SJSA1 (cell line): Measurements from ENCODE around the gene ITM2C. TPM values are rescaled to one million over a fixed set of nuclear protein-coding genes. Genes with fewer than 3 reads are reported as not detected.

ENCODE experiments used
- DNase-seq, 2 experiments: peaks; one replicate each; pipeline ENCODE4 v3.0.0-alpha.2; 2015 to 2020; ENCODE audit warnings: low spot score in 2 of 2, low read depth in 1 of 2
- H3K27ac ChIP-seq: fragments of 250-450 bp; sonication (Bioruptor Pico); 2 replicates; pipeline ENCODE4 v1.5.1; 2020; ENCODE audit warnings: mild to moderate bottlenecking, moderate library complexity
- H3K27me3 ChIP-seq: fragments of 250-450 bp; sonication (Bioruptor Pico); replicated peaks from 2 replicates; pipeline ENCODE4 v1.5.1; 2020; ENCODE audit warnings: mild to moderate bottlenecking, moderate library complexity
- H3K36me3 ChIP-seq: fragments of 250-450 bp; sonication (Bioruptor Pico); 2 replicates; pipeline ENCODE4 v1.5.1; 2020; ENCODE audit warnings: mild to moderate bottlenecking
- H3K4me1 ChIP-seq: fragments of 250-450 bp; sonication (Bioruptor Pico); replicated peaks from 2 replicates; pipeline ENCODE4 v1.6.1; 2021; ENCODE audit warnings: mild to moderate bottlenecking
- H3K4me3 ChIP-seq: fragments of 250-450 bp; sonication (Bioruptor Pico); 2 replicates; pipeline ENCODE4 v1.5.1; 2020; ENCODE audit warnings: mild to moderate bottlenecking
- H3K9me3 ChIP-seq: fragments of 250-450 bp; sonication (Bioruptor Pico); replicated peaks from 2 replicates; pipeline ENCODE4 v1.5.1; 2020; ENCODE audit warnings: mild to moderate bottlenecking
- total RNA-seq: library from RNA; depleted of rRNA; stranded (reverse); fragments of >200 nt; shearing (Covaris generic); gene quantifications from 2 replicates; pipeline ENCODE4 v1.2.3, GENCODE V29; 2014

Gene ITM2C
- total RNA-seq, 1 experiment from 2014 or later: 216 TPM

- DNase-seq: no peak
- H3K36me3 ChIP-seq: peaks cover 23% of the 10 kb centered on the region
- H3K4me1 ChIP-seq: no peaks in the 10 kb centered on the region
- H3K4me3 ChIP-seq: no peak overlapping the region
- no peaks in the 10 kb centered on the region for H3K9me3 ChIP-seq
- no peaks in the 10 kb centered on the region for H3K27me3 ChIP-seq
- no peak overlapping the region for H3K27ac ChIP-seq
Measured at GRCh38 chr2:230881840-230882239, 17.1 kb downstream of the ITM2C start.

DNA sequence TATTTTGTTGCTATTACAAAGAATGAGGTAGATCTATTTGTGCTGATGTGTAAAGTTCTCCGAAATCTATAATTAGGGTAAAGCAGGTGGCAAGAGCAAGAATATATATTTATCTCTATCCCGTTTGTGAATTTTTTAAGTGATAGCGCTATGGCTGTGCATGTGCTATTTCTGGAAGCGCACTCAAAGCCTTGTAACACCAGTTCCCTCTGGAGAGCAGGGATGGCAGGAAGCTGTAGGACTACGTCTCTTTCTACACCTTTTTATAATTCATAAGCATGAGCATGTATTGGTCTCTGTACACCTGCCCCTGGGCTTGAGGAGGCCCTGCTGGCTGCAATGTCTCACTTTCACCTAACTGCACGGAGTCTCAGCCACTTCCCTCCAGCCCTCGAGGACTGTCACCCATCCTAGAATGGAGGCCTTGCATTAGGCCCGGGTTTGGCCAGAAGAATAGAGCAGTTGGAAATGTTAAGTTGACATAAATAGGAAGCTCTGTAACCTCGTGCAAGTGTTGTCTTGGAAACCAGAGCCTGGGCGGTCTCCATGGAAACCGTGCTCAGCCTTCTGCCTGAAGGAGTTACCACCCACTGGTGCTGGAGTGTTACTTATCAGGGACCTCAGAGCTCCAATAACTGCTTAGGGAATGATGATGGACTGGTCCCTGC, 20.9 kb downstream of the ITM2C start:
- Histone ChIP-seq H3K27ac (no peak overlapping the region), H3K27me3 (no peaks in the 10 kb centered on the region), H3K9me3 (no peaks in the 10 kb centered on the region), H3K36me3 (no peaks in the 10 kb centered on the region), H3K4me1 (peaks cover under 1% of the 10 kb centered on the region; the same call in 1 of the 2 replicates), H3K4me3 (no peak overlapping the region)
- DNase-seq: no peak

GRCh38 chr2:230886206-230886605, 21.5 kb downstream of the ITM2C start:
- Histone ChIP-seq H3K9me3 (no peaks in the 10 kb centered on the region), H3K4me3 (no peak overlapping the region), H3K4me1 (peaks cover 7% of the 10 kb centered on the region), H3K36me3 (no peaks in the 10 kb centered on the region), H3K27ac (no peak overlapping the region), H3K27me3 (no peaks in the 10 kb centered on the region)
- no peak for DNase-seq

DNA sequence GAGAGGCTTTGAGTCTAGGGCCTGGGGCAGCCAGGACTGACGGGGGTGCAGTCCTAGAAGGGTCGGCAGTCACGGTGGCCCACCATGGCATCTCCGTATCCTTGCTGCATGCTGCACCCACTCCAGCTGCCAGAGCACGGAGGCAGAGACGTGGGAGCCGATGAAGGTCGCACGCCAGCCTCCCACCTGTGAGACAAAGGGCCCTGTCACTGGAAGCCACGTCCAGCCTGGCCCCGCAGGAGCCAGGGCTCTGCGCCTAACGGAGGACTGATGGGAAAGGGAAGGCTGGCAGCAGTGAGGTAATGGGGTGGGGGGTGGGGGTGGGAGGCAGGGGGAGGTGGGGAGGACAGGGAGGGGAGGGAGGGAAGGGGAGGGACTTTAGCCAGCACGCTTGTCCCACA, 21.9 kb downstream of the ITM2C start:
- Histone ChIP-seq H3K27ac (no peak overlapping the region), H3K27me3 (no peaks in the 10 kb centered on the region), H3K4me3 (no peak overlapping the region), H3K4me1 (peaks cover 12% of the 10 kb centered on the region), H3K36me3 (no peaks in the 10 kb centered on the region), H3K9me3 (no peaks in the 10 kb centered on the region)
- DNase-seq: no peak

DNA sequence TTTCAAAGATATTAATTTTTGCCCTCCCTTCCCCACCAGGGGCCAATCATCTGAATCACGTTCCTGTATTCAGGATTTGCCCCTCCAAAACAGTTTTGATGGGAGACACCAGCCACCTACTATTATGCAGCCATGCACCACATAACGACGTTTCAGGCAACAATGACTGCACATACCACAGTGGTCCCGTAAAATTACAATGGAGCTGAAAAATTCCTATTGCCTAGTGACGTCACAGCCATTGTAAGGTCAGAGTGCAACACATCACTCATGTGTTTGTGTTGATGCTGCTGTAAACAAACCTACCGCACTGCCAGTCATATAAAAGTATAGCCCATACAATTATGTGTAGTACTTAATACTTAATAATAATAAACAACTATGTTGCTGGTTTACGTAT, 22.6 kb downstream of the ITM2C start:
- H3K36me3 ChIP-seq: no peaks in the 10 kb centered on the region
- H3K4me3 ChIP-seq: no peak overlapping the region
- peaks cover 12% of the 10 kb centered on the region for H3K4me1 ChIP-seq
- DNase-seq: no peak
- no peaks in the 10 kb centered on the region for H3K9me3 ChIP-seq
- no peaks in the 10 kb centered on the region for H3K27me3 ChIP-seq
- H3K27ac ChIP-seq: no peak overlapping the region

GRCh38 chr2:230888824-230889400, 24.2 kb downstream of the ITM2C start:
- H3K27me3 ChIP-seq: no peaks in the 10 kb centered on the region
- H3K36me3 ChIP-seq: no peaks in the 10 kb centered on the region
- H3K4me1 ChIP-seq: peaks cover 24% of the 10 kb centered on the region
- no peak for DNase-seq
- H3K9me3 ChIP-seq: no peaks in the 10 kb centered on the region
- H3K4me3 ChIP-seq: no peak overlapping the region
- no peak overlapping the region for H3K27ac ChIP-seq

- DNase-seq: no peak
- H3K4me1 ChIP-seq: peaks cover 34% of the 10 kb centered on the region
Measured at GRCh38 chr2:230889911-230890601, 25.3 kb downstream of the ITM2C start.

DNA sequence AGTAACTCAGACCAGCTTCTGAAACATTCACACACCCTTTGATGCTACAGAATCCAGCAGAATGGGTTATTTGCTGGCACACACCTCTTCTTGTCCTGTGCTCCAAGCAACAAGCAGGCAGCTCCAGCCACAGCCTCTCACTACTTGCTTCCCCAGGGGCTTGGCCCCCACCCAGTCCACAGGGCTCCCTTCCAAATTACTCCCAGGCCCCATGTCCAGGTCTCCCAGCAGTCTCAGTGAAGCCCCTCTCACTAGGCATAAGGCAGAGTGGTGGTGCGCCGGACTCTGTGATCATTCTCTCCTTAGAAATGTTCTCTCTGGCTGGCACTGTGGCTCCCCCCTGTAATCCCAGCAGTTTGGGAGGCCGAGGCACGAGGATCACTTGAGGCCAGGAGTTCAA, 25.9 kb downstream of the ITM2C start:
- DNase-seq: no peak
- H3K4me3 ChIP-seq: no peak overlapping the region
- no peaks in the 10 kb centered on the region for H3K27me3 ChIP-seq
- H3K4me1 ChIP-seq: peaks cover 37% of the 10 kb centered on the region
- H3K9me3 ChIP-seq: no peaks in the 10 kb centered on the region
- H3K36me3 ChIP-seq: no peaks in the 10 kb centered on the region
- no peak overlapping the region for H3K27ac ChIP-seq

More at GRCh38 chr2:230889911-230890601, 25.3 kb downstream of the ITM2C start:
- H3K27ac ChIP-seq: no peak overlapping the region
- H3K27me3 ChIP-seq: no peaks in the 10 kb centered on the region
- no peaks in the 10 kb centered on the region for H3K36me3 ChIP-seq
- no peak overlapping the region for H3K4me3 ChIP-seq
- H3K9me3 ChIP-seq: no peaks in the 10 kb centered on the region

DNA sequence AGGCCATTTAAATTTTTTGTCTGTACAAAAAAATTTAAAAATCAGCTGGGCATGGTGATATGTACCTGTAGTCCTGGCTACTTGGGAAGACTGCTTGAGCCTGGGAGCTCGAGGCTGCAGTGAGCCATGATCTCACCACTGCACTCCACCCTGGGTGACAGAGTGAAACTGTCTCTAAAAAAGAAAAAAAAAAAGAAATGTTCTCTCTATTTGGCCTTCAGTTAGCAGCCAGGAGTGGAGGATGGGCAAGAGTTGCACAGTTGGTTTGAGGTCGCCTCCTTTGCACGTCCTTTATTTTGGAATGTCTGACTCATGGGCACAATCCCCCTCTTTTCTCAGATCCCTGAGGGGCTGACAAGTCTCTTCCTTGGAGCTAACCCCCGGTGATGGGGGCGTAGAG, 26.3 kb downstream of the ITM2C start:
- Histone ChIP-seq H3K4me1 (peaks cover 37% of the 10 kb centered on the region), H3K4me3 (no peak overlapping the region), H3K27ac (no peak overlapping the region), H3K27me3 (no peaks in the 10 kb centered on the region), H3K36me3 (no peaks in the 10 kb centered on the region), H3K9me3 (no peaks in the 10 kb centered on the region)
- peak in 1 of 2 experiments; percentile 44 for DNase-seq

GRCh38 chr2:230891509-230891908, 26.8 kb downstream of the ITM2C start:
- no peaks in the 10 kb centered on the region for H3K27me3 ChIP-seq
- peaks cover 37% of the 10 kb centered on the region for H3K4me1 ChIP-seq
- no peak for DNase-seq
- no peaks in the 10 kb centered on the region for H3K36me3 ChIP-seq
- H3K27ac ChIP-seq: no peak overlapping the region
- H3K4me3 ChIP-seq: no peak overlapping the region
- H3K9me3 ChIP-seq: no peaks in the 10 kb centered on the region

- DNase-seq: no peak
- Histone ChIP-seq H3K4me1 (peaks cover 37% of the 10 kb centered on the region), H3K9me3 (no peaks in the 10 kb centered on the region), H3K27ac (no peak overlapping the region), H3K27me3 (no peaks in the 10 kb centered on the region), H3K4me3 (no peak overlapping the region), H3K36me3 (no peaks in the 10 kb centered on the region)
Measured at GRCh38 chr2:230893338-230893737, 28.6 kb downstream of the ITM2C start.

DNA sequence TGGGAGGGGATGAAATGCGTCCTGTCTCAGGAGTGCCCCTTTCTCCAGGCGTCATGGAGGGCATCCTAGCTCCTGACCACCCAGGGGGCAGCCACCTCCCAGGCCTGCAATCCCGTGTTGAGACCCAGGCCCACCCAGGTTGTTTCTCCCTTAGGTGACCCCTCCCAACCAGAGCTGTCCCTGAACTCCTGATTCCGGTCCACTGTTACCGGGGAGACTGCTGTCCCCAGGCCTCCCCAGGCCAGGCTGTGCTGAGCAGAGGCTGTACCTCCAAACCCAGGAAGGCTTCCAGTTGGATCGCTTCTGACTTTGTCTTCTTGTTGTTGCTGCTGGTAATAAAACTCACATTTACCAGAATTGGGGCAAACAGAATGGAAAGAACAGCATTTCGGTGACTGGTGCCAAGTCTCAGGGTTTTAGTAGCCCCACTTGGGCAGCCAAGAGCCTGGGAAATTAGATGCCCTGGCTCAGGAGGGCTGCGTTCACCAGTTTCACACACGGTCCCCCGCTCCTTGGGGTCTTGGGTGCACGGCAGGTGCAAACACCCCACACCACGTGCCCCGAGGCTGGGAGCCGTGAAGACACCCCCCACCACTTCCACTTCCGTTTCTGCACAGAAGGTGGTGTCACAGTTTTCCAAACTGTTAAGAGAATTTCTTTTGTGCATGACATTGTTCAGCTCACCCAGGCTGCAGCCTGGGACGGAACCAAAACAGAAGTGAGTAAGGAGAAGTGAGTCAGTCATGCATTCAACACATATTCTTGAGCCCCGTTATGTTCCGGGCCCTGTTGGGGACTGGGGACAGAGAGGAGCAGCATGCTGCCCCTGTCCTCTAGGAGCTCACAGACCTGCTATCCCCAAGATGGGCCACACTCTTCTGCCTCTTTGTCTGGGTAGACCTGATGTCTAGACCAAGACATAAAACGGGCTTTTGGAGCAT, 29.4 kb downstream of the ITM2C start:
- no peak overlapping the region for H3K4me3 ChIP-seq
- DNase-seq: peak; percentile 25 to 48
- H3K36me3 ChIP-seq: no peaks in the 10 kb centered on the region
- H3K4me1 ChIP-seq: peaks cover 37% of the 10 kb centered on the region
- no peaks in the 10 kb centered on the region for H3K27me3 ChIP-seq
- H3K9me3 ChIP-seq: no peaks in the 10 kb centered on the region
- no peak overlapping the region for H3K27ac ChIP-seq

DNA sequence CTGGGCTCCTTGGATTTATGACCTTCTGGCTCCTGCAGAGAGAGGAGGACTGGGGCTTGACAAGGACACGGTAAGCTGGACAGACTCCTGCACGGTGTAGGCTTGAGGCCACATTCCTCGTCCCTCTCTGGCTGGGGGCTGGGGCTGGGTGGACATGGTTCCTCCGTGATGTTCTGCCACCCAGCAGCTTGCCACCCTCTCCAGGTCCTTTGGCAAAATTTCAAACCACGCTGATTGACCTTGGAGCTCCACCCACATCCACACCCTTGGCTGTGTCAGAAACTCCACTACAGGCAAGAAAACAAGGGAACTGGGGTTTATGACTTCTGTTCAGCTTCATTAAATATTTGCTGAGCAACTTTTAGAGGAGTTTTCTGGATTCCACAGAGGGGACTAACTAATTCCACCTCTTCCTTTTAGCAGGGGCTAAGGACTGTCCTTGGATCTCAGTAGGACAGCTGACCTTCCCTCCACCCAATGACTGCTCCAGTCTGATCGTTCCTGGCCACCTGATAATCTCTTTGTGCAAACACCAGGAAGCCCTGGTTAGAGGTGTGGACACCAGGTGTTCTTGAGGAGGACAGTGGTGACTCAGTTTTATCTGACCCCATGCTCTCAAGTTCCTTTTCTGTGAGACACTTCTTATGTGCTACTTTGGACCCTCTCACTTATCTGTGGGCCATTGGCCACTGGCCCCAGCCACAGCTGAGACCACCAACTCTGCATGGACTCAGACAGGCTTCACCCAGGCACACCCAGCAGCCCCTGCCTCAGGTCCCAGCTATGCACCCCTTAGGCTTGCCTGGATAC, 31.0 kb downstream of the ITM2C start:
- H3K4me1 ChIP-seq: peaks cover 35% of the 10 kb centered on the region
- H3K4me3 ChIP-seq: no peak overlapping the region

More for the DNA sequence above, 31.0 kb downstream of the ITM2C start:
- H3K36me3 ChIP-seq: no peaks in the 10 kb centered on the region
- no peaks in the 10 kb centered on the region for H3K9me3 ChIP-seq
- peak in 1 of 2 experiments; percentile 35 for DNase-seq
- no peaks in the 10 kb centered on the region for H3K27me3 ChIP-seq
- no peak overlapping the region for H3K27ac ChIP-seq
